ENCODE results near the gene HNRNPA2B1.

GRCh38 chr7:26143298-26144048, 57.1 kb downstream of the HNRNPA2B1 start:
- TF ChIP-seq CTCF (IDR thresholded peaks at IDR 0.05): no peak
- no peak for TF ChIP-seq EP300 (IDR thresholded peaks at IDR 0.05; ENCODE audit: borderline replicate concordance in 1 of 2, low read depth in 1 of 2, low read length in 1 of 2)
- TF ChIP-seq SMC3 (IDR thresholded peaks at IDR 0.05; ENCODE audit: low read depth, low read length): no peak
